NK-92 treated with Interleukin-12 subunit alpha and Interleukin-12 subunit beta, amount 100 ng/mL, for 24 hours (cell line): ENCODE data around the gene RBM43.
"Not testable (repeated sequence)": the region's sequence is repeated elsewhere in the genome, so short reads cannot be mapped to it uniquely, and the experiment has no call there.

Source experiments
- DNase-seq: peaks from one replicate; lab custom pipeline; 2025; lab: John Stamatoyannopoulos, UW

Gene RBM43

GRCh38 chr2:151261231-151261976 is at the start of gene RBM43:
Gene RBM43 (minus strand): TSS chr2:151261863. CDS start chr2:151261727, 136 bp downstream.
- DNase-seq, result peak; percentile 78

- not testable (repeated sequence) for DNase-seq
Observed at GRCh38 chr2:151310313-151310712, 48.6 kb upstream of the RBM43 start.

GRCh38 chr2:151306621-151307020 is 45.0 kb upstream of the RBM43 start:
- DNase-seq, result no peak

GRCh38 chr2:151305129-151305691 is 43.5 kb upstream of the RBM43 start:
- no peak for DNase-seq

GRCh38 chr2:151302879-151303278 is 41.2 kb upstream of the RBM43 start:
- no peak for DNase-seq

GRCh38 chr2:151302404-151302803 is 40.7 kb upstream of the RBM43 start:
- no peak for DNase-seq

- no peak for DNase-seq
Observed at GRCh38 chr2:151299920-151300539, 38.4 kb upstream of the RBM43 start.

- DNase-seq, result no peak
Observed at GRCh38 chr2:151297882-151298281, 36.2 kb upstream of the RBM43 start.

- not testable (repeated sequence) for DNase-seq
Observed at GRCh38 chr2:151295926-151296325, 34.3 kb upstream of the RBM43 start.

- no peak for DNase-seq
Observed at GRCh38 chr2:151292546-151292945, 30.9 kb upstream of the RBM43 start.

- DNase-seq, result no peak
Observed at GRCh38 chr2:151292141-151292540, 30.5 kb upstream of the RBM43 start.

GRCh38 chr2:151291224-151291623 is 29.6 kb upstream of the RBM43 start:
- DNase-seq, result no peak

GRCh38 chr2:151289972-151290866 is 28.6 kb upstream of the RBM43 start:
- peak; percentile 7 for DNase-seq

GRCh38 chr2:151287513-151288250 is 26.0 kb upstream of the RBM43 start:
- DNase-seq, result no peak

GRCh38 chr2:151282401-151282800 is 20.7 kb upstream of the RBM43 start:
- no peak for DNase-seq

GRCh38 chr2:151280271-151280670 is 18.6 kb upstream of the RBM43 start:
- no peak for DNase-seq

- DNase-seq, result no peak
Observed at GRCh38 chr2:151278487-151278886, 16.8 kb upstream of the RBM43 start.

GRCh38 chr2:151277067-151277466 is 15.4 kb upstream of the RBM43 start:
- no peak for DNase-seq

- DNase-seq, result no peak
Observed at GRCh38 chr2:151275291-151275690, 13.6 kb upstream of the RBM43 start.

GRCh38 chr2:151271824-151272223 is 10.2 kb upstream of the RBM43 start:
- DNase-seq, result no peak

- DNase-seq, result no peak
Observed at GRCh38 chr2:151269798-151270568, 8.3 kb upstream of the RBM43 start.
